Heart left ventricle (tissue), 13 donors: Measurements from ENCODE around the gene CCDC197.

Experiments
- POLR2A ChIP-seq, 2 donors: fragments of 450-650 bp; IDR thresholded peaks; one replicate each; pipeline ENCODE4 v1.6.1; 2017; ENCODE audit warnings: antibody characterized with exemption in 2 of 2, mild to moderate bottlenecking in 2 of 2, moderate library complexity in 2 of 2
- TF ChIP-seq, protein P1 (sequence below), 12 donors: fragments of 200-600 bp; sonication (generic) in 4 of 12; IDR thresholded peaks; one replicate each; pipeline versions ENCODE4 v1.5.0 to v1.8.0; 2018 to 2022; ENCODE audit warnings: antibody characterized with exemption in 12 of 12, mild to moderate bottlenecking in 5 of 12
- donor health status: ischemic (EF 13 %, LVEDD 7.1; RV severe dilation, severe dysfunction).
- donor health status: DM: no; HTN: yes; CAD: no.
- donor health status: DM: no; HTN: no; CAD: no.
- donor health status: ischemic (EF 25% LVEDD 6.9; RV normal size, moderate dysfunction).
- donor health status: ischemic (EF 25% LVEDD 5.7; RV mildly dilated, moderate dysfunction).
- donor health status: ischemic (EF 35%, LVEDD 5.7; RV mildly dilated, moderate dysfunction).
- donor health status: nonischemic (EF 11% LVEDD 7.7; RV severe dilation, severe dysfunction).
- donor health status: DM: yes; HTN: yes; CAD: no.
- donor health status: PGD.
- donor health status: ischemic (EF 29% LVEDD 5.4; RV normal size, mild dysfunction).
- donor health status: nonischemic (EF 23%, LVEDD 6.1; RV moderate dilation, normal function).

DNA sequence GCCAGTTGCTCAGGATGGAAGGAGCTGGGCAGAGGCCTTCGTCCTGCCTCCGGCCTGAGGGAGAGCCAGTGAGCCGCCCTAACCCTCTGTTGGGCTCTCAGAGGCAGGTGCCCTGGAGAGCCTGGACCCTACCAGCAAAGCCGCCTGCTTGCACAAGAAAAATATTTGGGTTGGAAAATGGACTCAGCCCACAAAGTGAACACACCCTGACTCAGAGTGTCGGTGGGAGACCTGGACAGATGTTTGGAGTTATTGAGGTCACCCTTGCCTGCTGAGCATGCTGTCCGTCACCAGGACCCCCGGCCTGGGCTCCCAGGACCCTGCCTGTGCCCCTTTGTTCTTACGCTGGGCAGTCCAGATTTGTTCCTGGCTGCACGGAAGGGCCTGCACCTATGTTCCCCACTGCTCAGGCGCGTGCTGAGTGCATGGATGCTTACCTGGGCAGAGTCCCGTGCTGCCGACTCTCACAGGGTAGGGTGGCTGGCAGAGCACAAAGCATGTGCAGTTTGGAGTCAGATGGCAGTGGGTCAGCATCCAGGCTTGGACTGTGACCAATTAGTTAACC is 47.5 kb upstream of the CCDC197 start:
- TF ChIP-seq, protein P1, sequence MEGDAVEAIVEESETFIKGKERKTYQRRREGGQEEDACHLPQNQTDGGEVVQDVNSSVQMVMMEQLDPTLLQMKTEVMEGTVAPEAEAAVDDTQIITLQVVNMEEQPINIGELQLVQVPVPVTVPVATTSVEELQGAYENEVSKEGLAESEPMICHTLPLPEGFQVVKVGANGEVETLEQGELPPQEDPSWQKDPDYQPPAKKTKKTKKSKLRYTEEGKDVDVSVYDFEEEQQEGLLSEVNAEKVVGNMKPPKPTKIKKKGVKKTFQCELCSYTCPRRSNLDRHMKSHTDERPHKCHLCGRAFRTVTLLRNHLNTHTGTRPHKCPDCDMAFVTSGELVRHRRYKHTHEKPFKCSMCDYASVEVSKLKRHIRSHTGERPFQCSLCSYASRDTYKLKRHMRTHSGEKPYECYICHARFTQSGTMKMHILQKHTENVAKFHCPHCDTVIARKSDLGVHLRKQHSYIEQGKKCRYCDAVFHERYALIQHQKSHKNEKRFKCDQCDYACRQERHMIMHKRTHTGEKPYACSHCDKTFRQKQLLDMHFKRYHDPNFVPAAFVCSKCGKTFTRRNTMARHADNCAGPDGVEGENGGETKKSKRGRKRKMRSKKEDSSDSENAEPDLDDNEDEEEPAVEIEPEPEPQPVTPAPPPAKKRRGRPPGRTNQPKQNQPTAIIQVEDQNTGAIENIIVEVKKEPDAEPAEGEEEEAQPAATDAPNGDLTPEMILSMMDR (IDR thresholded peaks at IDR 0.05) = no peak
- no peak for TF ChIP-seq POLR2A (IDR thresholded peaks at IDR 0.05)
